GM18526 (cell line): ENCODE data around the gene HOXC11.

ENCODE experiments used
- POLR2A ChIP-seq: IDR thresholded peaks from 3 replicates; pipeline ENCODE4 v1.6.1; 2011; ENCODE audit not compliant: insufficient read length; ENCODE audit errors: extremely low read depth

Gene HOXC11

GRCh38 chr12:53980104-53980801, 7.3 kb downstream of the HOXC11 start:
- no peak for TF ChIP-seq POLR2A

GRCh38 chr12:53980802-53981496, 8.0 kb downstream of the HOXC11 start:
- no peak for TF ChIP-seq POLR2A

GRCh38 chr12:53981634-53982565, 9.0 kb downstream of the HOXC11 start:
- no peak for TF ChIP-seq POLR2A

DNA sequence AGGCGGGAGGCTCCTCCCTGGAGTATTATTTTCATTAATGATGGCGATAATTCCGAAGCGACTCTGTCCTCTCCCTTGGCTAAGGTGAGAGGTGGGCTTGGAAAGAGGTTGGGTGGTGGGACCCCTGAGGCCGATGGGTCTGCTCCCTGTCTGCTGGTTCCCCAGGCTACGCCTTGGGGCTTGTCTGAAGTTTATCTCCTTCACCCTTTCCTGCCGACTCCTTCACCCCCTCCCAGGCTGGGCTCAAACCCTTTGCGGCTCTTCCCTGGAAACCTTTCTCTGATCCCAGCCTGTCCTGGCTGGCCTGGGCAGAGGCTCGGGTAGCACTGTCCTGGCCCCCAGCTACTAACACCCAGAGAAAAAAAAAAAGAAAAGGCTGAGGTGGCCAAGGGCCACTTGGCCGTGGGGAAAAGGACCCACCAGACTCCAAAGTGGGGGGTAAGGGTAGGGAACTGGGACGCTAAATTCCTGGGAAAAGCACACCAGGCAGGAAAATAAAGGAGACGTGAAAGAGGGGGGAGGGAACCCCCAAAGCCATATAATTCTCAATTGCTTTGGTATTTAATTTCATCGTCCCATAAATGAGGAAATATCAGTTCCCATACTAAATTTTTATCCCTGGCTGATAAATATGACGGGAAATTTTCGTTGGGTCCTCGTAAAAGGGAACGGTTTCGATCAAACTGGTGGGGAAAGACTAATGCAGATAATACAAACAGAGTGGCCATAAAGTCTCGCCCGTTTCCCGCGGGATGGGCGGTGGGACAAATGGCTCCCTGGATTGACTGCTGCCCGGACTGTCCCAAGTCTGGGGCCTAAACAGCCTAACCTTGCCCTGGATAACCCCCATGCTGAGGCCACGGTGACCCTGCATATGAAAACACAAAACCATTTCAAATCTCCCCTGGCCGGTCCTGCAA, 10.0 kb downstream of the HOXC11 start:
- TF ChIP-seq POLR2A = no peak

DNA sequence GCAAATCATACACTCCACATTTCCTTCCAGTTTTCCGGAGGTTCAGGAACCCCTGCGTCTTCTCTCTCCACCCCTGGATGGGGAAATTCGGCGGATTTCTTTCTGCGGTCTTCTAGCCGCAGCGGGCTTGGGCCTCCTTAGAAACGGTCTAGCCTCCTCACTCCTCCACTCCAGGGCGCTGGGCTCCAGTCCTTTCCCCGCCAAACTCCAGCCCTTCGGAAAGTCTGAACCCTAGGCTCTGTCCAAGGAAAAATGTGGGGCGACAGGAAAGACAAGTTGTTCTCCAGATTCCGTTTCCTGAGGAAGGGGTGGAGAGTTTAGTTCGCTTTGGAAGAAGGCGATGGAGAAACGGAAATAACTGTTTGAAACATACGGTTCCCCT, 10.6 kb downstream of the HOXC11 start:
- TF ChIP-seq POLR2A = no peak

DNA sequence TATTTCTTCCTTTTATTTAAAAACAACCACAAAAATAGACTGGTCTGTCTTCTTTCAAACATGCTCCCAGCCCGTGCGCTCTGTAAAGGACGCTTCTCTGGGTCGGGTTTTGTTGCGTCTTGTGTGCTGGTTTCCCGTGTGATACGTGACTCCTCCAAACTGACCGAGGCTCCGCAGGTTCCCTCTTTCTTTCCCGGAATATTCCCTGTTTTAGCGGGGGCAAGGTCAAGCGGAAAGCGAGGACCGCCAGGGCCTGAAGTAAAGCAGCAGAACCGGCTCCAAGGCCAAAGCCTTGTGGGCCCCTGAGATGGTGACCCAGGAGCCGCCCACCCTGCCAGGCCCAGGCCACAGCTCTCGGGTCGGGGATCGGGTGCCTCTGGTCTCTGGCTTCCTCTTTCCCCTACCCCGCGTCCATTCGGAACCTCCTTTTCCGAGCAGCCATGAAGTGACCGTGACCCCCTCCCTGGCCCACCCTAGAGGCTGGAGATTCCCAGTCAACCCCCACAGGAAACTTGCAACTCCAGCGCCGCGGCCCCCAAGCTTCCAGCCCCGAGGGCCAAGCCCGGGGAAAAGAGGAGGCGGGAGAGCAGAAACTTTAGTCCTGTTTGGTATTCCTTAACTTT, 11.1 kb downstream of the HOXC11 start:
- no peak for TF ChIP-seq POLR2A

- TF ChIP-seq POLR2A = no peak
Measured at GRCh38 chr12:53984901-53985691, 12.2 kb downstream of the HOXC11 start, which contains the start of gene HOXC10. TSS of gene HOXC10 (plus strand) at chr12:53985146. CDS start at chr12:53985260, 114 bp downstream.

DNA sequence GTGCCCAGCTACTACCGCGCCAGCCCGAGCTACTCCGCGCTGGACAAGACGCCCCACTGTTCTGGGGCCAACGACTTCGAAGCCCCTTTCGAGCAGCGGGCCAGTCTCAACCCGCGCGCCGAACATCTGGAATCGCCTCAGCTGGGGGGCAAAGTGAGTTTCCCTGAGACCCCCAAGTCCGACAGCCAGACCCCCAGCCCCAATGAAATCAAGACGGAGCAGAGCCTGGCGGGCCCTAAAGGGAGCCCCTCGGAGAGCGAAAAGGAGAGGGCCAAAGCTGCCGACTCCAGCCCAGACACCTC, 12.7 kb downstream of the HOXC11 start:
- no peak for TF ChIP-seq POLR2A

- no peak for TF ChIP-seq POLR2A
Measured at GRCh38 chr12:53985994-53986685, 13.2 kb downstream of the HOXC11 start.

DNA sequence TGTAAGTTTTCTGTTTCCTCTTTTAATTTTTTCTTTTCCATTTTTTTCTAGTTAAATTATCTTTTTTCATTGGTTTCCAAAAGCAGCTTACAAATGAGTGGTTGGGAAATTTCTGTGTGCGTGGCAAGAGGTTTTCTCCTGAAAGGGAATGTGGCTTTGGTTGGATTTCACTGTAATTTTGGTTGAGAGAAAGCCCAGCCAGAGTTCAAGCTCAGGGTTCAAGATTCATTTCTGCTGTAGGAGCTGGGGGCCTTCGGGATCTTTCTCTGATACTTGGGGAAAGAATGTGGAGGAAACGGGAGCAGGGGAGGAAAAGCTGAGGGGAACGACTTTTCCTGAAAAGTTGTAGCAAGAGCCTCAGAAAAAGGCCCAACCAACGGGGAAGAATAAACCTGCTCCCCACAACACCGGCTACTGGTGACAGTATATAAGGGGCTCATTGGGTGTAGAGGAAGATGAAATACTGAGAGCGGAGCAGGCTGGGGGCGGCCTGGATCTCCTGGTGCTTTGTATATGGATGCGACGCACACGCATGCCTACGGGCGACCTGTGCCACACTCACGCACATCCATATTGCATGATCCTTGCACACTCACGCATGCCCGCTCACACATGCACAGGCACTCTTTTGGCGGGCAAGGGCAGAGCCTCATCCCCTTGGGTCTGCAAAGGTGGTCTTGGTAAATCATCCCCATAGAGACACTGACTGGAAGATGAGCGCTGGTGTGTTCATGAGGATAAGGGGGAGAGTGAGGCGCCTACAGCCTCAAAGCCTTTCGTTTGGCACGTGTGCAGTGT, 14.0 kb downstream of the HOXC11 start:
- no peak for TF ChIP-seq POLR2A

- TF ChIP-seq POLR2A = no peak
Measured at GRCh38 chr12:53987787-53988230, 14.9 kb downstream of the HOXC11 start.
